ENCODE data around the gene TEKT2.
A peak's percentile ranks its signal among the peaks of the same experiment; 100 is the strongest.

TEKT2 gene

DNA sequence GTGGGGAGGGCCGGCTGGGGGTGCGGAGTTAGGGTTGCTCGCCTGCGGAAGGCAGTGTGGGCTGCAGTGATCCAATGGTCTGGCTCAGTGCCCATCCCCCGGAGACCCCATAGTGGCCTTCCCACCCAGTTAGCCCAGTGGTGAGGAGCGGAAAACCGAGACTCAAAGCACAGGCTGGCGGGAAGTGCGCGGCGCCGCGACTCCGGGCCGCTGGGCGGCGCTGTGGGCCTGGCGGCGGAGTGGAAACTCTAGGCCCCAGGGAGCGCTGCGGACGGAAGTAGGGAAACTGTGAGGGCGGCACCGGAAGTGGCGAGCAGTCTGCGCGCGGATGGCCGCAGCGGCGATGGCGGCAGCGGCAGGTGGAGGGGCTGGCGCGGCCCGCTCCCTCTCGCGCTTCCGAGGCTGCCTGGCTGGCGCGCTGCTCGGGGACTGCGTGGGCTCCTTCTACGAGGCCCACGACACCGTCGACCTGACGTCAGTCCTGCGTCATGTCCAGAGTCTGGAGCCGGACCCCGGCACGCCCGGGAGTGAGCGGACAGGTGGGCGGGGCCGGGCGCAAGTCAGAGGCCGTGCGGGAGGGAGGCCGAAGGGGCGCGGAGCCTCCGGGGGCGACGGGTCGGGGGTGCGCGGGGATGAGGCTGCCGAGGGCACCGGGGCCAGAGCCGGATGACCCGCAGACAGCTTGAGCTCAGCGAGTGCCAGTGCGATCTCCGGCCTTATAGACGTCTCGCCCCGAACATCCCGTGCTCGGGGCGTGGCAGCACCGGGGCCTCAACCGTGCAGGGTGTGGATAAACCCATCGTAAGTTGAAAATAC, 4.9 kb downstream of the TEKT2 start, which contains the start of gene ADPRS (continued):
- no peak; the same call in 1 of the 2 replicates for TF ChIP-seq ZBTB10 (tag by site-specific recombination; IDR thresholded peaks at IDR 0.05)
- TF ChIP-seq, protein P1, sequence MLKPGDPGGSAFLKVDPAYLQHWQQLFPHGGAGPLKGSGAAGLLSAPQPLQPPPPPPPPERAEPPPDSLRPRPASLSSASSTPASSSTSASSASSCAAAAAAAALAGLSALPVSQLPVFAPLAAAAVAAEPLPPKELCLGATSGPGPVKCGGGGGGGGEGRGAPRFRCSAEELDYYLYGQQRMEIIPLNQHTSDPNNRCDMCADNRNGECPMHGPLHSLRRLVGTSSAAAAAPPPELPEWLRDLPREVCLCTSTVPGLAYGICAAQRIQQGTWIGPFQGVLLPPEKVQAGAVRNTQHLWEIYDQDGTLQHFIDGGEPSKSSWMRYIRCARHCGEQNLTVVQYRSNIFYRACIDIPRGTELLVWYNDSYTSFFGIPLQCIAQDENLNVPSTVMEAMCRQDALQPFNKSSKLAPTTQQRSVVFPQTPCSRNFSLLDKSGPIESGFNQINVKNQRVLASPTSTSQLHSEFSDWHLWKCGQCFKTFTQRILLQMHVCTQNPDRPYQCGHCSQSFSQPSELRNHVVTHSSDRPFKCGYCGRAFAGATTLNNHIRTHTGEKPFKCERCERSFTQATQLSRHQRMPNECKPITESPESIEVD (tag by site-specific recombination; IDR thresholded peaks at IDR 0.05) = no peak
- peak; percentile 88 for TF ChIP-seq ZNF76 (tag by site-specific recombination; IDR thresholded peaks at IDR 0.05; ENCODE audit: borderline replicate concordance, low read depth)
- TF ChIP-seq ZNF658 (tag by site-specific recombination; IDR thresholded peaks at IDR 0.05) = no peak; the same call in 1 of the 2 replicates
- peak; percentile 45; the same call in 1 of the 2 replicates for TF ChIP-seq OVOL3 (tag by site-specific recombination; IDR thresholded peaks at IDR 0.05)
- no peak for TF ChIP-seq ZNF184 (tag by site-specific recombination; IDR thresholded peaks at IDR 0.05)
- no peak for TF ChIP-seq ZNF776 (tag by site-specific recombination; IDR thresholded peaks at IDR 0.05; ENCODE audit: borderline replicate concordance)
- peak; percentile 37; the same call in 1 of the 2 replicates for TF ChIP-seq ZNF623 (tag by site-specific recombination; IDR thresholded peaks at IDR 0.05)
- TF ChIP-seq ZNF529 (tag by site-specific recombination; IDR thresholded peaks at IDR 0.05; ENCODE audit: insufficient replicate concordance) = no peak
- TF ChIP-seq, protein P2, sequence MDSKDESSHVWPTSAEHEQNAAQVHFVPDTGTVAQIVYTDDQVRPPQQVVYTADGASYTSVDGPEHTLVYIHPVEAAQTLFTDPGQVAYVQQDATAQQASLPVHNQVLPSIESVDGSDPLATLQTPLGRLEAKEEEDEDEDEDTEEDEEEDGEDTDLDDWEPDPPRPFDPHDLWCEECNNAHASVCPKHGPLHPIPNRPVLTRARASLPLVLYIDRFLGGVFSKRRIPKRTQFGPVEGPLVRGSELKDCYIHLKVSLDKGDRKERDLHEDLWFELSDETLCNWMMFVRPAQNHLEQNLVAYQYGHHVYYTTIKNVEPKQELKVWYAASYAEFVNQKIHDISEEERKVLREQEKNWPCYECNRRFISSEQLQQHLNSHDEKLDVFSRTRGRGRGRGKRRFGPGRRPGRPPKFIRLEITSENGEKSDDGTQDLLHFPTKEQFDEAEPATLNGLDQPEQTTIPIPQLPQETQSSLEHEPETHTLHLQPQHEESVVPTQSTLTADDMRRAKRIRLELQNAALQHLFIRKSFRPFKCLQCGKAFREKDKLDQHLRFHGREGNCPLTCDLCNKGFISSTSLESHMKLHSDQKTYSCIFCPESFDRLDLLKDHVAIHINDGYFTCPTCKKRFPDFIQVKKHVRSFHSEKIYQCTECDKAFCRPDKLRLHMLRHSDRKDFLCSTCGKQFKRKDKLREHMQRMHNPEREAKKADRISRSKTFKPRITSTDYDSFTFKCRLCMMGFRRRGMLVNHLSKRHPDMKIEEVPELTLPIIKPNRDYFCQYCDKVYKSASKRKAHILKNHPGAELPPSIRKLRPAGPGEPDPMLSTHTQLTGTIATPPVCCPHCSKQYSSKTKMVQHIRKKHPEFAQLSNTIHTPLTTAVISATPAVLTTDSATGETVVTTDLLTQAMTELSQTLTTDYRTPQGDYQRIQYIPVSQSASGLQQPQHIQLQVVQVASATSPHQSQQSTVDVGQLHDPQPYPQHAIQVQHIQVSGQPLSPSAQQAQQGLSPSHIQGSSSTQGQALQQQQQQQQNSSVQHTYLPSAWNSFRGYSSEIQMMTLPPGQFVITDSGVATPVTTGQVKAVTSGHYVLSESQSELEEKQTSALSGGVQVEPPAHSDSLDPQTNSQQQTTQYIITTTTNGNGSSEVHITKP (tag by site-specific recombination; IDR thresholded peaks at IDR 0.05) = peak; percentile 45
- no peak for TF ChIP-seq ZNF521 (tag by site-specific recombination; IDR thresholded peaks at IDR 0.05)
- TF ChIP-seq, protein P3, sequence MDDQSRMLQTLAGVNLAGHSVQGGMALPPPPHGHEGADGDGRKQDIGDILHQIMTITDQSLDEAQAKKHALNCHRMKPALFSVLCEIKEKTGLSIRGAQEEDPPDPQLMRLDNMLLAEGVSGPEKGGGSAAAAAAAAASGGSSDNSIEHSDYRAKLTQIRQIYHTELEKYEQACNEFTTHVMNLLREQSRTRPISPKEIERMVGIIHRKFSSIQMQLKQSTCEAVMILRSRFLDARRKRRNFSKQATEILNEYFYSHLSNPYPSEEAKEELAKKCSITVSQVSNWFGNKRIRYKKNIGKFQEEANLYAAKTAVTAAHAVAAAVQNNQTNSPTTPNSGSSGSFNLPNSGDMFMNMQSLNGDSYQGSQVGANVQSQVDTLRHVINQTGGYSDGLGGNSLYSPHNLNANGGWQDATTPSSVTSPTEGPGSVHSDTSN (CRISPR knock-in tag; IDR thresholded peaks at IDR 0.05) = peak; percentile 93; the same call in 1 of the 2 replicates
- TF ChIP-seq ZNF561 (tag by site-specific recombination; IDR thresholded peaks at IDR 0.05; ENCODE audit: borderline replicate concordance) = peak; percentile 98
- 0 out of 2 replicates have a peak, but pooled peaks have one; percentile 17 for TF ChIP-seq MYNN (tag by site-specific recombination; IDR thresholded peaks at IDR 0.05; ENCODE audit: borderline replicate concordance)
- TF ChIP-seq ZNF24 (tag by site-specific recombination; IDR thresholded peaks at IDR 0.05) = peak; percentile 89
- TF ChIP-seq GFI1B (tag by site-specific recombination; IDR thresholded peaks at IDR 0.05) = no peak
- no peak for TF ChIP-seq ZNF555 (tag by site-specific recombination; conservative IDR thresholded peaks at IDR 0.05)
- TF ChIP-seq KLF7 (tag by site-specific recombination; IDR thresholded peaks at IDR 0.05; ENCODE audit: borderline replicate concordance) = peak; percentile 94
- no peak for TF ChIP-seq TCF7L2 (IDR thresholded peaks at IDR 0.05; ENCODE audit: borderline replicate concordance, low read depth, low read length)
- TF ChIP-seq ZNF324 (tag by site-specific recombination; IDR thresholded peaks at IDR 0.05) = peak; percentile 96
- TF ChIP-seq, protein P4, sequence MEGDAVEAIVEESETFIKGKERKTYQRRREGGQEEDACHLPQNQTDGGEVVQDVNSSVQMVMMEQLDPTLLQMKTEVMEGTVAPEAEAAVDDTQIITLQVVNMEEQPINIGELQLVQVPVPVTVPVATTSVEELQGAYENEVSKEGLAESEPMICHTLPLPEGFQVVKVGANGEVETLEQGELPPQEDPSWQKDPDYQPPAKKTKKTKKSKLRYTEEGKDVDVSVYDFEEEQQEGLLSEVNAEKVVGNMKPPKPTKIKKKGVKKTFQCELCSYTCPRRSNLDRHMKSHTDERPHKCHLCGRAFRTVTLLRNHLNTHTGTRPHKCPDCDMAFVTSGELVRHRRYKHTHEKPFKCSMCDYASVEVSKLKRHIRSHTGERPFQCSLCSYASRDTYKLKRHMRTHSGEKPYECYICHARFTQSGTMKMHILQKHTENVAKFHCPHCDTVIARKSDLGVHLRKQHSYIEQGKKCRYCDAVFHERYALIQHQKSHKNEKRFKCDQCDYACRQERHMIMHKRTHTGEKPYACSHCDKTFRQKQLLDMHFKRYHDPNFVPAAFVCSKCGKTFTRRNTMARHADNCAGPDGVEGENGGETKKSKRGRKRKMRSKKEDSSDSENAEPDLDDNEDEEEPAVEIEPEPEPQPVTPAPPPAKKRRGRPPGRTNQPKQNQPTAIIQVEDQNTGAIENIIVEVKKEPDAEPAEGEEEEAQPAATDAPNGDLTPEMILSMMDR (tag by site-specific recombination; IDR thresholded peaks at IDR 0.05) = peak; percentile 100
- no peak for TF ChIP-seq RBAK (tag by site-specific recombination; IDR thresholded peaks at IDR 0.05)
- peak; percentile 66; the same call in 1 of the 2 replicates for TF ChIP-seq ZNF121 (tag by site-specific recombination; IDR thresholded peaks at IDR 0.05)
- no peak for TF ChIP-seq ZNF248 (tag by site-specific recombination; IDR thresholded peaks at IDR 0.05)
- TF ChIP-seq ZNF473 (tag by site-specific recombination; IDR thresholded peaks at IDR 0.05) = no peak
- TF ChIP-seq ZNF600 (tag by site-specific recombination; IDR thresholded peaks at IDR 0.05) = peak; percentile 50; the same call in 1 of the 2 replicates
- peak; percentile 98 for TF ChIP-seq KLF8 (tag by site-specific recombination; IDR thresholded peaks at IDR 0.05)
- TF ChIP-seq GLI4 (tag by site-specific recombination; IDR thresholded peaks at IDR 0.05) = peak; percentile 82; the same call in 1 of the 2 replicates
- TF ChIP-seq ZNF654 (tag by site-specific recombination; IDR thresholded peaks at IDR 0.05; ENCODE audit: low read depth) = no peak

All from HEK293 (cell line).